Endothelial cell of umbilical vein (primary cell): ENCODE data around the gene RNF11. TPM values are rescaled to one million over a fixed set of nuclear protein-coding genes. Genes with fewer than 3 reads are reported as not detected.

Source experiments
- BruUV-seq: library from RNA; stranded (reverse); fragments of 400-500 nt; replicated peaks from 2 replicates; lab custom pipeline; 2021; lab: Mats Ljungman, UMichigan
- CTCF ChIA-PET: fragments of 300-600, 350-600 bp; sonication (Branson Sonifier 250); formaldehyde crosslinking; loops from one replicate; lab custom pipeline; 2021; ENCODE audit warnings: antibody characterized with exemption, inconsistent platforms; lab: Charles Lee
- POLR2A ChIA-PET: fragments of 300-600, 350-600 bp; sonication (Branson Sonifier 250); formaldehyde crosslinking; loops from one replicate; lab custom pipeline; 2021; ENCODE audit warnings: antibody characterized with exemption, inconsistent platforms; lab: Charles Lee
- DNase-seq: peaks from one replicate; pipeline ENCODE4 v3.0.0-alpha.2; 2011; ENCODE audit warnings: low read depth, low spot score
- FAIRE-seq: peaks from 2 replicates; lab custom pipeline; 2011; peaks lifted over from hg19 to GRCh38; lab: Jason Lieb, UNC
- H2AFZ ChIP-seq: 2 replicates; pipeline ENCODE4 v1.6.0; 2012; ENCODE audit warnings: low read depth, low read length, control low read depth, inconsistent platforms
- H3K27ac ChIP-seq: 2 replicates; pipeline ENCODE4 v1.5.1; 2011; ENCODE audit warnings: low read depth, mild to moderate bottlenecking, control low read depth, low read length, moderate library complexity; ENCODE audit not compliant: insufficient read depth
- H3K27me3 ChIP-seq, 2 experiments: 2 replicates each; pipeline versions ENCODE4 v1.6.0 to v1.6.1; 2011; ENCODE audit warnings: low read length in 2 of 2, mixed read lengths in 1 of 2; ENCODE audit not compliant: control insufficient read depth in 2 of 2, insufficient read depth in 2 of 2
- H3K36me3 ChIP-seq, 2 experiments: 2 replicates in 1 of 2; 3 replicates in 1 of 2; pipeline ENCODE4 v1.5.1; 2011; ENCODE audit warnings: low read length in 2 of 2, mild to moderate bottlenecking in 1 of 2, moderate library complexity in 1 of 2; ENCODE audit not compliant: control insufficient read depth in 2 of 2, insufficient read depth in 2 of 2; ENCODE audit errors: extremely low read depth in 1 of 2
- H3K4me1 ChIP-seq: 3 replicates; pipeline ENCODE4 v1.5.1; 2011; ENCODE audit warnings: mild to moderate bottlenecking, low read length; ENCODE audit not compliant: control insufficient read depth, insufficient read depth; ENCODE audit errors: extremely low read depth
- H3K4me2 ChIP-seq: 2 replicates; pipeline ENCODE4 v1.6.1; 2011; ENCODE audit warnings: low read length, control low read depth, mixed read lengths; ENCODE audit not compliant: insufficient read depth
- H3K4me3 ChIP-seq, 3 experiments: fragments of 200-600 bp in 1 of 3; sonication (generic), shearing (Covaris generic) in 1 of 3; replicated peaks in 1 of 3; 2 replicates each; pipeline ENCODE4 v1.5.1; 2011 to 2016; ENCODE audit warnings: control low read depth in 3 of 3, low read length in 3 of 3, mild to moderate bottlenecking in 2 of 3, inconsistent platforms in 1 of 3, low read depth in 1 of 3, moderate library complexity in 1 of 3; ENCODE audit not compliant: insufficient read depth in 1 of 3
- H3K79me2 ChIP-seq: 2 replicates; pipeline ENCODE4 v1.6.0; 2012; ENCODE audit warnings: low read length, inconsistent platforms; ENCODE audit not compliant: control insufficient read depth, insufficient read depth
- H3K9ac ChIP-seq: replicated peaks from 2 replicates; pipeline ENCODE3; 2011; ENCODE audit warnings: low read length, control low read depth; ENCODE audit not compliant: insufficient read depth; ENCODE audit errors: extremely low read depth
- H3K9me1 ChIP-seq: replicated peaks from 3 replicates; pipeline ENCODE4 v1.6.0; 2011; ENCODE audit warnings: mild to moderate bottlenecking, low read length; ENCODE audit not compliant: control insufficient read depth, insufficient read depth; ENCODE audit errors: extremely low read depth
- H3K9me3 ChIP-seq: replicated peaks from 2 replicates; pipeline ENCODE4 v1.5.1; 2012; ENCODE audit warnings: low read length, inconsistent platforms; ENCODE audit not compliant: control insufficient read depth, insufficient read depth
- H4K20me1 ChIP-seq: replicated peaks from 2 replicates; pipeline ENCODE3; 2011; ENCODE audit warnings: mild to moderate bottlenecking, low read length; ENCODE audit not compliant: control insufficient read depth, insufficient read depth; ENCODE audit errors: extremely low read depth
- EZH2 ChIP-seq: IDR thresholded peaks from 2 replicates; pipeline ENCODE4 v1.6.1; 2012; ENCODE audit warnings: borderline replicate concordance, low read depth, mild to moderate bottlenecking, moderate library complexity, low read length, inconsistent platforms; ENCODE audit not compliant: severe bottlenecking
- FOS ChIP-seq: IDR thresholded peaks from 2 replicates; pipeline ENCODE4 v1.6.1; 2011; ENCODE audit warnings: mild to moderate bottlenecking, low read length, moderate library complexity, borderline replicate concordance; ENCODE audit not compliant: insufficient read depth
- GATA2 ChIP-seq: IDR thresholded peaks from 2 replicates; pipeline ENCODE4 v1.7.0; 2011; ENCODE audit warnings: low read depth, mild to moderate bottlenecking, moderate library complexity, mixed read lengths, low read length; ENCODE audit not compliant: insufficient read length, insufficient read depth
- MAX ChIP-seq: IDR thresholded peaks from 2 replicates; pipeline ENCODE4 v1.6.1; 2011; ENCODE audit not compliant: insufficient read depth, insufficient read length
- MYC ChIP-seq: IDR thresholded peaks from one replicate; pipeline ENCODE4 v1.6.1; 2011; ENCODE audit warnings: mild to moderate bottlenecking, low read depth, low read length
- POLR2A ChIP-seq: IDR thresholded peaks from 2 replicates; pipeline ENCODE4 v1.6.1; 2012; ENCODE audit warnings: low read depth, mild to moderate bottlenecking, control low read depth, low read length
- dilution Hi-C: fragments of 300-500 bp; cut with MboI; formaldehyde crosslinking; loops from one replicate; pipeline ENCODE4 v1.15.0; 2019; ENCODE audit warnings: low sequenced_read_pairs; ENCODE audit not compliant: extremely low pct_ligation_motif_present
- intact Hi-C: fragments of 100-400 bp; cut with micrococcal nuclease; formaldehyde crosslinking; loops from one replicate; pipeline ENCODE4 v1.10.0; 2022
- polyA plus RNA-seq, 4 experiments: library from polyadenylated mRNA; depleted of rRNA in 3 of 4; stranded (reverse) in 3 of 4; unstranded in 1 of 4; fragments of >200 nt; gene quantifications; 2 replicates each; pipeline versions ENCODE4 v1.2.1 to v1.2.3, GENCODE V29; 2011 to 2012; ENCODE audit warnings: missing spikeins in 1 of 4
- total RNA-seq: library from RNA; stranded (reverse); gene quantifications from 2 replicates; pipeline ENCODE4 v1.2.3, GENCODE V29; 2021
- TF ChIP-seq, protein P1 (sequence below), 2 donors: IDR thresholded peaks; 1 replicate in 1 of 2; 2 replicates in 1 of 2; pipeline ENCODE4 v1.5.1; 2011; ENCODE audit warnings: low read length in 2 of 2, mild to moderate bottlenecking in 2 of 2, moderate library complexity in 2 of 2, control low read depth in 1 of 2, inconsistent platforms in 1 of 2, low read depth in 1 of 2; ENCODE audit not compliant: insufficient read depth in 1 of 2; ENCODE audit errors: extremely low read depth in 1 of 2

The RNF11 gene
- total and polyA plus RNA-seq, 2 donors (not counting 3 experiments of a cell fraction or from before 2014, with no cell fraction given): 75.2 to 82.9 TPM

- intact Hi-C loops: loop anchor here (10.0 kb wide), 1 partner anchor 300 kb away; no protein-coding TSS in a partner anchor
- H3K4me3 ChIP-seq: no peak overlapping the region
- peaks cover 23% of the 10 kb centered on the region for H3K4me1 ChIP-seq
- DNase-seq (peak; percentile 39), FAIRE-seq (peak; percentile 85)
- H3K27ac ChIP-seq: no peak overlapping the region
- H4K20me1 ChIP-seq: no peaks in the 10 kb centered on the region
- H3K27me3 ChIP-seq: no peaks in the 10 kb centered on the region
- no peaks in the 10 kb centered on the region for H3K36me3 ChIP-seq
- H3K9me1 ChIP-seq: no peaks in the 10 kb centered on the region
- H2AFZ ChIP-seq: peak overlapping the region; percentile 78
- peak overlapping the region; percentile 91 for H3K4me2 ChIP-seq
- dilution Hi-C loops: no loop called here
- ChIA-PET CTCF (interaction anchor here (1.1 to 2.7 kb wide), 2 partner anchors 13 to 62 kb away, joined by 3 to 19 read pairs; no protein-coding TSS in a partner anchor), POLR2A (no interaction called here)
- no peak overlapping the region for H3K9ac ChIP-seq
- no peak for TF ChIP-seq MYC
- no peak for TF ChIP-seq POLR2A
- no peak for TF ChIP-seq EZH2
- no peak for TF ChIP-seq MAX
- TF ChIP-seq FOS: peak; percentile 35
- TF ChIP-seq, protein P1, sequence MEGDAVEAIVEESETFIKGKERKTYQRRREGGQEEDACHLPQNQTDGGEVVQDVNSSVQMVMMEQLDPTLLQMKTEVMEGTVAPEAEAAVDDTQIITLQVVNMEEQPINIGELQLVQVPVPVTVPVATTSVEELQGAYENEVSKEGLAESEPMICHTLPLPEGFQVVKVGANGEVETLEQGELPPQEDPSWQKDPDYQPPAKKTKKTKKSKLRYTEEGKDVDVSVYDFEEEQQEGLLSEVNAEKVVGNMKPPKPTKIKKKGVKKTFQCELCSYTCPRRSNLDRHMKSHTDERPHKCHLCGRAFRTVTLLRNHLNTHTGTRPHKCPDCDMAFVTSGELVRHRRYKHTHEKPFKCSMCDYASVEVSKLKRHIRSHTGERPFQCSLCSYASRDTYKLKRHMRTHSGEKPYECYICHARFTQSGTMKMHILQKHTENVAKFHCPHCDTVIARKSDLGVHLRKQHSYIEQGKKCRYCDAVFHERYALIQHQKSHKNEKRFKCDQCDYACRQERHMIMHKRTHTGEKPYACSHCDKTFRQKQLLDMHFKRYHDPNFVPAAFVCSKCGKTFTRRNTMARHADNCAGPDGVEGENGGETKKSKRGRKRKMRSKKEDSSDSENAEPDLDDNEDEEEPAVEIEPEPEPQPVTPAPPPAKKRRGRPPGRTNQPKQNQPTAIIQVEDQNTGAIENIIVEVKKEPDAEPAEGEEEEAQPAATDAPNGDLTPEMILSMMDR (IDR thresholded peaks at IDR 0.05; ENCODE audit: extremely low read depth in 1 of 2, insufficient read depth in 1 of 2, low read depth in 1 of 2, low read length in 2 of 2): no peak
- TF ChIP-seq GATA2: no peak
- BruUV-seq: no TSS peak
- peaks cover 34% of the 10 kb centered on the region for H3K79me2 ChIP-seq
- no peaks in the 10 kb centered on the region for H3K9me3 ChIP-seq
Observed at GRCh38 chr1:51234721-51235425, 1.2 kb upstream of the RNF11 start.
